AG08396 (cell line): ENCODE results near the gene SEC31A.
"Not testable (repeated sequence)": the region's sequence is repeated elsewhere in the genome, so short reads cannot be mapped to it uniquely, and the experiment has no call there.

Experiments used
- DNase-seq: peaks from one replicate; pipeline ENCODE4 v3.0.0; 2012; ENCODE audit warnings: low spot score, mixed read lengths

The SEC31A gene

GRCh38 chr4:82890901-82891706 lies at the start of gene SEC31A:
SEC31A (minus strand) TSS chr4:82891153; CDS start chr4:82881936, 9,217 bp downstream.
- DNase-seq = peak; percentile 92

GRCh38 chr4:82939414-82939813 lies 48.5 kb upstream of the SEC31A start:
- DNase-seq = no peak

GRCh38 chr4:82934441-82934840 lies 43.5 kb upstream of the SEC31A start:
- DNase-seq = no peak

- DNase-seq = no peak
These were observed 40.1 kb upstream of the SEC31A start for GRCh38 chr4:82930848-82931755.

- DNase-seq = no peak
These were observed 30.8 kb upstream of the SEC31A start for GRCh38 chr4:82921795-82922194.

GRCh38 chr4:82919386-82919785 lies 28.4 kb upstream of the SEC31A start:
- DNase-seq = no peak

GRCh38 chr4:82918091-82918490 lies 27.1 kb upstream of the SEC31A start:
- no peak for DNase-seq

- DNase-seq = not testable (repeated sequence)
These were observed 23.0 kb upstream of the SEC31A start for GRCh38 chr4:82913968-82914367.

GRCh38 chr4:82913305-82913704 lies 22.4 kb upstream of the SEC31A start:
- no peak for DNase-seq

- DNase-seq = no peak
These were observed 18.4 kb upstream of the SEC31A start for GRCh38 chr4:82909326-82909725.

- no peak for DNase-seq
These were observed 15.5 kb upstream of the SEC31A start for GRCh38 chr4:82906469-82906868.

- DNase-seq = peak; percentile 35
These were observed 14.3 kb upstream of the SEC31A start for GRCh38 chr4:82905205-82905604.

- DNase-seq = no peak
These were observed 12.8 kb upstream of the SEC31A start for GRCh38 chr4:82903737-82904136.

GRCh38 chr4:82901183-82901718 lies 10.3 kb upstream of the SEC31A start:
- no peak for DNase-seq

- DNase-seq = peak; percentile 95
These were observed 9.6 kb upstream of the SEC31A start, which contains the start of gene THAP9 for GRCh38 chr4:82900411-82901182. THAP9 (plus strand) TSS chr4:82900735; CDS start chr4:82900803, 68 bp downstream.

GRCh38 chr4:82900066-82900410 lies 9.1 kb upstream of the SEC31A start:
- DNase-seq = no peak

- DNase-seq = no peak
These were observed 8.6 kb upstream of the SEC31A start for GRCh38 chr4:82899374-82900065.

- DNase-seq = peak; percentile 53
These were observed 7.6 kb upstream of the SEC31A start for GRCh38 chr4:82898322-82899243.

- DNase-seq = no peak
These were observed 5.8 kb upstream of the SEC31A start for GRCh38 chr4:82896755-82897154.

GRCh38 chr4:82893942-82894341 lies 3.0 kb upstream of the SEC31A start:
- DNase-seq = no peak
